GM21576 (cell line): ENCODE measurements around the gene UBE2QL1.
A peak's percentile ranks its signal among the peaks of the same experiment; 100 is the strongest.
"Not testable (repeated sequence)": the region's sequence is repeated elsewhere in the genome, so short reads cannot be mapped to it uniquely, and the experiment has no call there.

Source experiments
- ATAC-seq: cut with Tn5 transposase; IDR thresholded peaks from one replicate; pipeline ENCODE4 v1.9.1; 2021; ENCODE audit warnings: mild to moderate bottlenecking, moderate library complexity; ENCODE audit not compliant: unreplicated experiment

The UBE2QL1 gene

GRCh38 chr5:6494939-6495338, 46.3 kb downstream of the UBE2QL1 start:
- no peak for ATAC-seq

GRCh38 chr5:6495433-6496206, 47.0 kb downstream of the UBE2QL1 start:
- no peak for ATAC-seq

- ATAC-seq, result peak; percentile 90
These were observed 47.5 kb downstream of the UBE2QL1 start for GRCh38 chr5:6496207-6496584.

- no peak for ATAC-seq
These were observed 48.0 kb downstream of the UBE2QL1 start for GRCh38 chr5:6496636-6497035.

- peak; percentile 25 for ATAC-seq
These were observed 48.6 kb downstream of the UBE2QL1 start for GRCh38 chr5:6497262-6497661.

GRCh38 chr5:6498968-6499367, 50.3 kb downstream of the UBE2QL1 start:
- no peak for ATAC-seq

- ATAC-seq, result no peak
These were observed 53.0 kb downstream of the UBE2QL1 start for GRCh38 chr5:6501701-6502100.

- no peak for ATAC-seq
These were observed 53.8 kb downstream of the UBE2QL1 start for GRCh38 chr5:6502421-6502820.

- no peak for ATAC-seq
These were observed 54.7 kb downstream of the UBE2QL1 start for GRCh38 chr5:6503342-6503741.

- no peak for ATAC-seq
These were observed 56.2 kb downstream of the UBE2QL1 start for GRCh38 chr5:6504677-6505415.

GRCh38 chr5:6505416-6505755, 56.7 kb downstream of the UBE2QL1 start:
- ATAC-seq, result no peak

- ATAC-seq, result no peak
These were observed 57.3 kb downstream of the UBE2QL1 start for GRCh38 chr5:6505783-6506557.

- no peak for ATAC-seq
These were observed 58.0 kb downstream of the UBE2QL1 start for GRCh38 chr5:6506611-6507010.

- no peak for ATAC-seq
These were observed 60.3 kb downstream of the UBE2QL1 start for GRCh38 chr5:6508931-6509330.

- ATAC-seq, result no peak
These were observed 61.5 kb downstream of the UBE2QL1 start for GRCh38 chr5:6510132-6510531.

- no peak for ATAC-seq
These were observed 62.3 kb downstream of the UBE2QL1 start for GRCh38 chr5:6510973-6511372.

GRCh38 chr5:6515812-6516211, 67.2 kb downstream of the UBE2QL1 start:
- ATAC-seq, result not testable (repeated sequence)

GRCh38 chr5:6516823-6517222, 68.2 kb downstream of the UBE2QL1 start:
- no peak for ATAC-seq

GRCh38 chr5:6517510-6517909, 68.9 kb downstream of the UBE2QL1 start:
- no peak for ATAC-seq

GRCh38 chr5:6518298-6519057, 69.8 kb downstream of the UBE2QL1 start:
- no peak for ATAC-seq

- ATAC-seq, result no peak
These were observed 71.5 kb downstream of the UBE2QL1 start for GRCh38 chr5:6520201-6520600.
